GM12878 (cell line): ENCODE measurements around the gene MACROD2.

Source experiments
- BHLHE40 ChIP-seq, 2 experiments: fragments of 450-650 bp in 1 of 2; IDR thresholded peaks; 2 replicates each; pipeline ENCODE4 v1.6.1; 2011 to 2017; ENCODE audit warnings: low read depth in 2 of 2, borderline replicate concordance in 1 of 2, improper control_type of control experiment in 1 of 2, low read length in 1 of 2, mild to moderate bottlenecking in 1 of 2
- CHD4 ChIP-seq: fragments of 200-600 bp; sonication (generic); IDR thresholded peaks from 2 replicates; pipeline ENCODE4 v1.6.1; 2016; ENCODE audit warnings: mild to moderate bottlenecking
- CTCF ChIP-seq, 3 experiments: IDR thresholded peaks in 2 of 3; conservative IDR thresholded peaks in 1 of 3; 2 replicates each; pipeline ENCODE4 v1.5.1; 2011; ENCODE audit warnings: low read depth in 3 of 3, low read length in 3 of 3, mild to moderate bottlenecking in 3 of 3, control low read depth in 2 of 3, moderate library complexity in 2 of 3, inconsistent platforms in 1 of 3, mixed read lengths in 1 of 3; ENCODE audit not compliant: control insufficient read depth in 2 of 3, insufficient read depth in 1 of 3; ENCODE audit errors: extremely low read depth in 1 of 3
- EZH2 ChIP-seq: IDR thresholded peaks from 2 replicates; pipeline ENCODE4 v1.6.1; 2012; ENCODE audit warnings: low read depth, mild to moderate bottlenecking, control low read depth, inconsistent platforms, low read length, borderline replicate concordance; ENCODE audit not compliant: control insufficient read depth
- NFXL1 ChIP-seq: fragments of 450-650 bp; IDR thresholded peaks from 2 replicates; pipeline ENCODE4 v1.6.1; 2017; ENCODE audit warnings: antibody characterized with exemption, mild to moderate bottlenecking, borderline replicate concordance
- POLR2A ChIP-seq: IDR thresholded peaks from 2 replicates; pipeline ENCODE4 v1.6.1; 2011; ENCODE audit warnings: low read depth, mild to moderate bottlenecking, low read length
- POLR2AphosphoS5 ChIP-seq: IDR thresholded peaks from 2 replicates; pipeline ENCODE4 v1.6.1; 2011; ENCODE audit warnings: mild to moderate bottlenecking, low read length, inconsistent platforms
- RELA ChIP-seq: fragments of 450-650 bp; IDR thresholded peaks from 2 replicates; pipeline ENCODE4 v1.8.0; 2014; ENCODE audit warnings: borderline replicate concordance; ENCODE audit not compliant: partially characterized antibody
- TCF3 ChIP-seq: IDR thresholded peaks from 2 replicates; pipeline ENCODE4 v1.6.1; 2012; ENCODE audit warnings: low read depth, mild to moderate bottlenecking, low read length, borderline replicate concordance; ENCODE audit not compliant: insufficient read depth

DNA sequence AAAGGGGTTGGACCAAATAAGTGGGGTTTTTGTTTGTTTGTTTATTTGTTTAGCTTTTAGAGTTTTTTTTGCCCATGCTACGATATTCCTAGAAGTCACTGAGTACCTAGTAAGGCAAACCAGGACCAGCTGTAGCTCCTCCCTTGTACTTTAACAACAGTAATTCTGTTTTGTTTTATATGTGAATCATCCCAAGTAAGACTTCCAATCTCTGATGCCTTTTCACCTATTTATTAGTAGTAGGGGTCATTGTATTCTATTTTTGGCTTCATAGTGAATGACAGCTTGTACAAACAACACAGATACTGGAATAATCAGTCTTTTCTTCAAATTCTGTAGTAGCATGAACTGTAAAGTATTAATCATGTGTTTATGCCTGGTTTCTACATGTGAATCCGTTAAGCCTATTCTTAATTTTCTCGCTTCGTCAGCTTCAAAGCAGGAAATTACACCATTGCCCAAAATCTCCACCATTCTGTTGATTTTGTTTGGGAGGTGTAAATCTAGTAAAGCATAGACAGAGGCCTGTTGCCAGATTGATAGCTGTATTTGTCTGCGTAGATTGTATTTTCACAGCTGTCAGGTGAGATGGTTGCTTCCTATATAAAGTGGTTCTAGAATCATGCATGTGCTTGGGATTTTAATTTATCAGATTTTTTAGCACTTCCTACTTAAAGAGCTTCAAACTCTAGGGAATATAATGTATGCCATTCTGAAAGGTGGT is 493.6 kb downstream of the MACROD2 start:
- no peak for TF ChIP-seq BHLHE40 (IDR thresholded peaks at IDR 0.05; ENCODE audit: borderline replicate concordance in 1 of 2, low read depth in 2 of 2, low read length in 1 of 2)
- TF ChIP-seq CTCF (IDR thresholded peaks at IDR 0.05 in 2 of 3, conservative IDR thresholded peaks at IDR 0.05 in 1 of 3; ENCODE audit: control insufficient read depth in 2 of 3, extremely low read depth in 1 of 3, insufficient read depth in 1 of 3, low read depth in 3 of 3, low read length in 3 of 3), result no peak
- no peak for TF ChIP-seq POLR2A
- TF ChIP-seq EZH2, result no peak
- TF ChIP-seq NFXL1, result no peak
- TF ChIP-seq CHD4, result no peak
- TF ChIP-seq RELA, result no peak
- TF ChIP-seq POLR2AphosphoS5, result no peak
- no peak for TF ChIP-seq TCF3
